ENCODE data around the gene ZNF829.
A peak's percentile ranks its signal among the peaks of the same experiment; 100 is the strongest.

The ZNF829 gene

DNA sequence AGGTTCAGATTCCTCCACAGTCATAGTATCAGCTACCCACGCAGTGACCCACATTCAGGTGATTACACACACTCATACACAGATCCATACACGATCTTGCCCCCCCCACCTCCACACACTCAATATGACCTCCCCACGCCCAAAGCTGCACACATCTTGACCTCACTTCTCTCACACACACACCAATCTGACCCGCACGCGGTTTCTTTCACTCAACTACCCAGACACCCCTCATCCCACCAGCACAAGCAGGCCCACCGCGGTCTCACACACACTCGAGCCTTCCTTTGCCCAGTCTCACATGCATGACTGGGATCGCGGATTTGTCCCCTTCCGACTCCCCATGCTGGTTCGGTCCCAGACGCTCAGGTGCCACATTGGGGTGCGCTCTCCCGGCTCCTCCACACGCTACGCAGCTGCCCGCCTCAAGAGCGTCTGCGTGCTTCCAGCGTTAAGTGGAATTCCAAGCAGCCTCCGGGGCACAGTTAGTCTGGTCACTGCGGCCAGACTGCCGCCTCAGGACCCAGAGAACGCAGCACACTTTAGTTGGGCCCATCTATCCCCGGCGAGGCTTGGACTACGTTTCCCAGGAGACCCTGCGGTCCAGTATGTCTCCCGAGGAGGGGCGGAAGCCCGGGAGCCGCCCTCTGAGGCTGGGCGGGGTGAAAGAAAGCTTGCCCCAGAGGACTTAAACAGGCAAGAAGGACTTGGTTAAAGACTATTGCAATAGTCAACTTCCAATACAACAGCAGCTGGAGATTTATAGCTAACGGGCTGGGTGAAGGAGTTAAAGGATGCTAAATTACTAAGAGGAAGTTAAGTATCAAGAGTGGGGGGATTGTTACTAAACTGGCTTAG lies 66.2 kb downstream of the ZNF829 start:
- DNase-seq (ENCODE audit: low read depth), result peak; percentile 90
- peak overlapping the region; percentile 79 for H3K4me3 ChIP-seq (ENCODE audit: low read depth, low read length)
- TF ChIP-seq MYC (IDR thresholded peaks at IDR 0.05; ENCODE audit: low read depth, low read length) (no peak), POLR2A (IDR thresholded peaks at IDR 0.05; ENCODE audit: extremely low read depth, insufficient read length) (peak; percentile 48)
- TF ChIP-seq, protein P1, sequence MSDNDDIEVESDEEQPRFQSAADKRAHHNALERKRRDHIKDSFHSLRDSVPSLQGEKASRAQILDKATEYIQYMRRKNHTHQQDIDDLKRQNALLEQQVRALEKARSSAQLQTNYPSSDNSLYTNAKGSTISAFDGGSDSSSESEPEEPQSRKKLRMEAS (IDR thresholded peaks at IDR 0.05; ENCODE audit: low read depth, low read length), result peak; percentile 7; the same call in 1 of the 2 replicates

DNA sequence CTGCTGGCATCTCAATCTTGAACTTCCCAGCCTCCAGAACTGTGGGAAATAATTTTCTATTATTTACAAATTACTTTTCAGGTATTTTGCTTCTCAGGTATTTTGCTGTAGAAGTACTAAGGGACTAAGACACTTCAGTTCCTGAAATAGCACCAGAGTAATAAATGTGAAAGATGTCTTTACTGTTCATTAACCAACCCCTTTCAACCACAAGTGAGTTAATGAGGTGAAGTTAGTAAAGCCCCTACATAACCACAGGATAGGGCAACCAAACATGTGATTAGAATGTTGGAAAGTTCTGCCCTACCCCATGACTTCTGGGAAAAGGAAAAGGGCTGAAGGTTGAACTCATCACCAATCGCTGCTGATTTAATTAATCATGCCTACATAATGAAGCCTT lies 68.1 kb downstream of the ZNF829 start:
- no peak for TF ChIP-seq MYC (IDR thresholded peaks at IDR 0.05; ENCODE audit: low read depth, low read length)
- TF ChIP-seq POLR2A (IDR thresholded peaks at IDR 0.05; ENCODE audit: extremely low read depth, insufficient read length), result no peak
- TF ChIP-seq, protein P1 (IDR thresholded peaks at IDR 0.05; ENCODE audit: low read depth, low read length), result no peak
- TF ChIP-seq, protein P2, sequence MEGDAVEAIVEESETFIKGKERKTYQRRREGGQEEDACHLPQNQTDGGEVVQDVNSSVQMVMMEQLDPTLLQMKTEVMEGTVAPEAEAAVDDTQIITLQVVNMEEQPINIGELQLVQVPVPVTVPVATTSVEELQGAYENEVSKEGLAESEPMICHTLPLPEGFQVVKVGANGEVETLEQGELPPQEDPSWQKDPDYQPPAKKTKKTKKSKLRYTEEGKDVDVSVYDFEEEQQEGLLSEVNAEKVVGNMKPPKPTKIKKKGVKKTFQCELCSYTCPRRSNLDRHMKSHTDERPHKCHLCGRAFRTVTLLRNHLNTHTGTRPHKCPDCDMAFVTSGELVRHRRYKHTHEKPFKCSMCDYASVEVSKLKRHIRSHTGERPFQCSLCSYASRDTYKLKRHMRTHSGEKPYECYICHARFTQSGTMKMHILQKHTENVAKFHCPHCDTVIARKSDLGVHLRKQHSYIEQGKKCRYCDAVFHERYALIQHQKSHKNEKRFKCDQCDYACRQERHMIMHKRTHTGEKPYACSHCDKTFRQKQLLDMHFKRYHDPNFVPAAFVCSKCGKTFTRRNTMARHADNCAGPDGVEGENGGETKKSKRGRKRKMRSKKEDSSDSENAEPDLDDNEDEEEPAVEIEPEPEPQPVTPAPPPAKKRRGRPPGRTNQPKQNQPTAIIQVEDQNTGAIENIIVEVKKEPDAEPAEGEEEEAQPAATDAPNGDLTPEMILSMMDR (IDR thresholded peaks at IDR 0.05; ENCODE audit: low read depth, low read length), result no peak
- no peak for DNase-seq (ENCODE audit: low read depth)
- H3K4me3 ChIP-seq (ENCODE audit: low read depth, low read length), result no peak overlapping the region

DNA sequence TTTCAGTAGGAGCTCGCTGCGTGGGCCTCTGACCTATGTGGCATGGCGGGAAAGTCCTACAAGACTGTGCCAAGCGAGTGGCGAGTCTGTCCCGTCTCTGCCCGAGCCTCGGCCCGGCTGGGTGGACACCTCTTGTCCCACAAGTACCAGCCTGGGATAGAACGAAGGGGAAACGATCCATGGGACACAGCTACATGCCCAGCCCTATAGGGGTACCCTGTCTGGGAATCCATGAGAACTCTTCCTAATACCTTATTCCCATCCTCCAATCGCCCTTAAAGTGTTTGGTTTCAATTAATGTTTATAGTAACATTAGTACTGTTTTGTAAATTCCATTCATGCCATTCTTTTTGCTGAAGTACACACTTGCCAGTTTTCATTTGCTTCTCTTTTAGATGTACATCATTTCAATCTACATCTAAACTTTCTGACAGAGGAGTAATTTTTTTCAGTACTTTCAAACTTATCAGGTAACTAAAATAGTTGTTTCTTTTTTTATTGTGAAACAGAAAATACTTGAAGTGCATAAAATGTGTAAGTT lies 77.2 kb downstream of the ZNF829 start:
- no peak for DNase-seq (ENCODE audit: low read depth)
- H3K4me3 ChIP-seq (ENCODE audit: low read depth, low read length), result peak overlapping the region; percentile 76
- TF ChIP-seq, protein P2 (IDR thresholded peaks at IDR 0.05; ENCODE audit: low read depth, low read length), result no peak
- TF ChIP-seq, protein P1 (IDR thresholded peaks at IDR 0.05; ENCODE audit: low read depth, low read length), result no peak
- TF ChIP-seq MYC (IDR thresholded peaks at IDR 0.05; ENCODE audit: low read depth, low read length) (no peak), POLR2A (IDR thresholded peaks at IDR 0.05; ENCODE audit: extremely low read depth, insufficient read length) (no peak)
